Neural crest cell (in vitro differentiated cells): ENCODE data around the gene HAP1. TPM values are rescaled to one million over a fixed set of nuclear protein-coding genes. Genes with fewer than 3 reads are reported as not detected.

Source experiments
- DNase-seq: peaks from one replicate; pipeline ENCODE4 v3.0.0; 2021; ENCODE audit warnings: low read depth, mixed read lengths, low spot score
- H3K27ac Mint-ChIP-seq: one replicate; pipeline ENCODE4 v1.8.0; 2021; ENCODE audit warnings: mild to moderate bottlenecking, mixed read lengths; ENCODE audit not compliant: unreplicated experiment
- H3K27me3 Mint-ChIP-seq: 2 replicates; pipeline ENCODE4 v1.8.0; 2021; ENCODE audit warnings: low read depth, mild to moderate bottlenecking, mixed read lengths
- H3K36me3 Mint-ChIP-seq: 2 replicates; pipeline ENCODE4 v1.8.0; 2021; ENCODE audit warnings: low read depth, mild to moderate bottlenecking, mixed read lengths
- H3K4me1 Mint-ChIP-seq: 2 replicates; pipeline ENCODE4 v1.8.0; 2021; ENCODE audit warnings: mixed read lengths
- H3K4me3 Mint-ChIP-seq: one replicate; pipeline ENCODE4 v1.8.0; 2021; ENCODE audit warnings: mild to moderate bottlenecking, mixed read lengths
- H3K9me3 Mint-ChIP-seq: 2 replicates; pipeline ENCODE4 v1.8.0; 2021; ENCODE audit warnings: mixed read lengths
- total RNA-seq: library from RNA; stranded (reverse); gene quantifications from 2 replicates; pipeline ENCODE4 v1.2.1, GENCODE V29; 2021
- TF ChIP-seq, protein P1 (sequence below): fragments of 200-600 bp; sonication (generic); conservative IDR thresholded peaks from 2 replicates; pipeline ENCODE4 v1.5.0; 2021; ENCODE audit warnings: antibody characterized with exemption, mild to moderate bottlenecking

HAP1 gene
- total RNA-seq, 1 donor from 2014 or later: 1.6 TPM

DNA sequence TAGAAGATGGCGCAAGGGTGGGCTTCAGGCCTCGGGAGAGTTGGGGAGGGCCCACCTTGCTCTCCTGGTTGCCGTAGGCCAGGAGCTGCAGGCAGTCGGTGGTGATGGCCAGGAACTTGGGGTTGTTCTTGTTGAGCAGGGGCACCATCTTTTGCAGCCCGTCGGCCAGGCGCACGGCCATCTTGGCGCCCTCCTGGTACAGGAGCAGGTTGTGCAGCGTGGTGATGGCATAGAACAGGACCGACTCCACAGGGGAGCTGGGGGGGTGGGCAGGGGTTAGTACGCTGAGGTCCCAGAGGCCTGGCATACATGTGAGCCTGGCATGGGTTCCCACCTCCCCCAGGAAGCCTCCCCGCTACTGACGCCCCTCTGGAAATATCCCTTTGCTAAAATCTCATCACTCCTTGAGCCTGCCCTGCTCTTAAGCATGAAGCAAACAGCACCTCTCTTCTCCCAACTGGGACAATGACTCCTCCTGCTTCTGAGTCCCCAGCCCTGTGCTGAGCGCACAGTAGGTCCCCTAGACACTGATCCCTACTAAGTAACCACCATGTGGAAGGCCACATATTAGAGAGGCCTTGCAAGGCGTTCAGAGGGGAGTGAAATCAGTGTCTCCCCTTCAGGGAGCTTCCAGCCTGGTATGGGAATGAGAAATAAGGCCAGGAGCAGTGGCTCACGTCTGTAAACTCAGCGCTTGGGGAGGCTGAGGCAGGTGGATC lies 33.0 kb upstream of the HAP1 start:
- H3K27ac Mint-ChIP-seq: no peak overlapping the region
- TF ChIP-seq, protein P1, sequence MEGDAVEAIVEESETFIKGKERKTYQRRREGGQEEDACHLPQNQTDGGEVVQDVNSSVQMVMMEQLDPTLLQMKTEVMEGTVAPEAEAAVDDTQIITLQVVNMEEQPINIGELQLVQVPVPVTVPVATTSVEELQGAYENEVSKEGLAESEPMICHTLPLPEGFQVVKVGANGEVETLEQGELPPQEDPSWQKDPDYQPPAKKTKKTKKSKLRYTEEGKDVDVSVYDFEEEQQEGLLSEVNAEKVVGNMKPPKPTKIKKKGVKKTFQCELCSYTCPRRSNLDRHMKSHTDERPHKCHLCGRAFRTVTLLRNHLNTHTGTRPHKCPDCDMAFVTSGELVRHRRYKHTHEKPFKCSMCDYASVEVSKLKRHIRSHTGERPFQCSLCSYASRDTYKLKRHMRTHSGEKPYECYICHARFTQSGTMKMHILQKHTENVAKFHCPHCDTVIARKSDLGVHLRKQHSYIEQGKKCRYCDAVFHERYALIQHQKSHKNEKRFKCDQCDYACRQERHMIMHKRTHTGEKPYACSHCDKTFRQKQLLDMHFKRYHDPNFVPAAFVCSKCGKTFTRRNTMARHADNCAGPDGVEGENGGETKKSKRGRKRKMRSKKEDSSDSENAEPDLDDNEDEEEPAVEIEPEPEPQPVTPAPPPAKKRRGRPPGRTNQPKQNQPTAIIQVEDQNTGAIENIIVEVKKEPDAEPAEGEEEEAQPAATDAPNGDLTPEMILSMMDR: no peak
- no peaks in the 10 kb centered on the region for H3K9me3 Mint-ChIP-seq
- DNase-seq: no peak
- H3K27me3 Mint-ChIP-seq: no peaks in the 10 kb centered on the region
- H3K36me3 Mint-ChIP-seq: no peaks in the 10 kb centered on the region
- no peak overlapping the region for H3K4me3 Mint-ChIP-seq
- peaks cover under 1% of the 10 kb centered on the region for H3K4me1 Mint-ChIP-seq

GRCh38 chr17:41766135-41766534 lies 31.7 kb upstream of the HAP1 start:
- Mint-ChIP-seq H3K27me3 (no peaks in the 10 kb centered on the region), H3K27ac (no peak overlapping the region), H3K36me3 (peaks cover 3% of the 10 kb centered on the region), H3K4me3 (no peak overlapping the region), H3K4me1 (no peaks in the 10 kb centered on the region), H3K9me3 (no peaks in the 10 kb centered on the region)
- TF ChIP-seq, protein P1: no peak
- no peak for DNase-seq

GRCh38 chr17:41763327-41763726 lies 28.9 kb upstream of the HAP1 start:
- no peaks in the 10 kb centered on the region for H3K4me1 Mint-ChIP-seq
- no peaks in the 10 kb centered on the region for H3K9me3 Mint-ChIP-seq
- no peaks in the 10 kb centered on the region for H3K27me3 Mint-ChIP-seq
- TF ChIP-seq, protein P1: no peak
- H3K36me3 Mint-ChIP-seq: peaks cover 5% of the 10 kb centered on the region
- H3K27ac Mint-ChIP-seq: peak overlapping the region; percentile 83
- no peak for DNase-seq
- no peak overlapping the region for H3K4me3 Mint-ChIP-seq

DNA sequence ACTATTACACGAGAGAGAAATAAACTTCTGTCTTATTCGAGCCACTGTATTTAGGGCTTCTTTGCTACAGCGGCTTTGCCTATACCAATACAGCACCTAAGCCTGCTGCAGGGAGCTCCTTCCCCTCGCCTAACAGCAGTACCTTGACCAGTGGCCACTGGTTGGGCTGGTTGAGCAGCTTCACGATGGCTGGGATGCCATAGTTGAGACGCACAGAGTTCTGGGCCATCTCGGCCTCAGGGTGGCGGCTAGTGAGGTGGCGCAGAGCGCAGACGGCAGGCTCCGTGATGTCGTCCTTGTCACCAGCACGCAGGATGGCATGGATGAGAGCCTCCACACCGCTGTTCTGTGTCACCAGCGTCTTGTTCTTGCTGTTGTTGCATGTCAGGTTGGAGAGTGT lies 28.4 kb upstream of the HAP1 start:
- H3K9me3 Mint-ChIP-seq: no peaks in the 10 kb centered on the region
- H3K4me1 Mint-ChIP-seq: no peaks in the 10 kb centered on the region
- H3K4me3 Mint-ChIP-seq: no peak overlapping the region
- H3K27me3 Mint-ChIP-seq: no peaks in the 10 kb centered on the region
- TF ChIP-seq, protein P1: no peak
- no peak for DNase-seq
- peak overlapping the region; percentile 83 for H3K27ac Mint-ChIP-seq
- H3K36me3 Mint-ChIP-seq: peaks cover 5% of the 10 kb centered on the region

GRCh38 chr17:41762391-41762790 lies 27.9 kb upstream of the HAP1 start:
- Mint-ChIP-seq H3K27ac (peak overlapping the region; percentile 50), H3K4me1 (no peaks in the 10 kb centered on the region)
- DNase-seq: no peak

More at GRCh38 chr17:41762391-41762790, 27.9 kb upstream of the HAP1 start:
- H3K27me3 Mint-ChIP-seq: no peaks in the 10 kb centered on the region
- TF ChIP-seq, protein P1: no peak
- no peaks in the 10 kb centered on the region for H3K9me3 Mint-ChIP-seq
- H3K36me3 Mint-ChIP-seq: peaks cover 5% of the 10 kb centered on the region
- H3K4me3 Mint-ChIP-seq: no peak overlapping the region
